ENCODE results near the gene ATP2B2.

ATP2B2 gene

GRCh38 chr3:10289787-10290355 lies 215.5 kb downstream of the ATP2B2 start:
- DNase-seq, result no peak

GRCh38 chr3:10289077-10289476 lies 216.3 kb downstream of the ATP2B2 start:
- no peak for DNase-seq

- no peak for DNase-seq
Observed at GRCh38 chr3:10288575-10288960, 216.8 kb downstream of the ATP2B2 start.

- no peak for DNase-seq
Observed at GRCh38 chr3:10287936-10288574, 217.3 kb downstream of the ATP2B2 start.

- DNase-seq, result no peak
Observed at GRCh38 chr3:10286596-10287295, 218.6 kb downstream of the ATP2B2 start.

GRCh38 chr3:10286133-10286524 lies 219.3 kb downstream of the ATP2B2 start:
- no peak for DNase-seq

GRCh38 chr3:10285272-10286132 lies 219.9 kb downstream of the ATP2B2 start:
- no peak for DNase-seq

GRCh38 chr3:10284496-10284895 lies 220.9 kb downstream of the ATP2B2 start:
- no peak for DNase-seq

GRCh38 chr3:10283638-10284037 lies 221.7 kb downstream of the ATP2B2 start:
- DNase-seq, result no peak

- no peak for DNase-seq
Observed at GRCh38 chr3:10281951-10282350, 223.4 kb downstream of the ATP2B2 start.

- DNase-seq, result no peak
Observed at GRCh38 chr3:10280571-10280970, 224.8 kb downstream of the ATP2B2 start.

- no peak for DNase-seq
Observed at GRCh38 chr3:10280177-10280529, 225.2 kb downstream of the ATP2B2 start.

GRCh38 chr3:10279384-10280176 lies 225.8 kb downstream of the ATP2B2 start:
- DNase-seq, result no peak

- no peak for DNase-seq
Observed at GRCh38 chr3:10278501-10278900, 226.9 kb downstream of the ATP2B2 start.

- DNase-seq, result no peak
Observed at GRCh38 chr3:10277115-10277625, 228.2 kb downstream of the ATP2B2 start.

GRCh38 chr3:10274601-10275000 lies 230.8 kb downstream of the ATP2B2 start:
- no peak for DNase-seq

All from islet precursor cell (in vitro differentiated cells).